ENCODE measurements around the gene PFKFB4. TPM values are rescaled to one million over a fixed set of nuclear protein-coding genes. Genes with fewer than 3 reads are reported as not detected.

The PFKFB4 gene
- total RNA-seq, 1 experiment from 2014 or later = 20.3 TPM

GRCh38 chr3:48553361-48553760 is 3.2 kb downstream of the PFKFB4 start:
- TF ChIP-seq CBX3 (IDR thresholded peaks at IDR 0.05; ENCODE audit: low read depth) (no peak), EGR1 (IDR thresholded peaks at IDR 0.05; ENCODE audit: low read depth) (no peak), REST (IDR thresholded peaks at IDR 0.05; ENCODE audit: low read depth) (no peak), EZH2phosphoT487 (IDR thresholded peaks at IDR 0.05; ENCODE audit: borderline replicate concordance) (no peak), TCF7L2 (IDR thresholded peaks at IDR 0.05; ENCODE audit: borderline replicate concordance, extremely low read depth, insufficient read depth, insufficient read length) (no peak), ATF3 (IDR thresholded peaks at IDR 0.05) (no peak), MAX (IDR thresholded peaks at IDR 0.05) (no peak), YY1 (IDR thresholded peaks at IDR 0.05; ENCODE audit: extremely low read depth, insufficient replicate concordance, low read depth, low read length) (no peak)
- CTCF ChIA-PET = interaction anchor here (3.4 kb wide), 1 partner anchor 117 kb away, joined by 16 read pairs; no protein-coding TSS in a partner anchor
- H3K9ac ChIP-seq (ENCODE audit: low read length) = no peak overlapping the region

More at GRCh38 chr3:48553361-48553760, 3.2 kb downstream of the PFKFB4 start:
- Histone ChIP-seq H3K27ac (ENCODE audit: low read depth, low read length) (no peak overlapping the region), H4K20me1 (ENCODE audit: insufficient read depth) (no peaks in the 10 kb centered on the region), H3K9me2 (ENCODE audit: insufficient read depth) (no peaks in the 10 kb centered on the region), H3K4me1 (ENCODE audit: control insufficient read depth in 1 of 2, insufficient read depth in 2 of 2, low read length in 2 of 2) (peaks cover 8 to 43% of the 10 kb centered on the region in 2 experiments), H3K9me3 (ENCODE audit: control insufficient read depth in 1 of 2, insufficient read depth in 1 of 2, low read depth in 1 of 2, low read length in 2 of 2) (no peaks in the 10 kb centered on the region), H3K4me3 (replicated peaks in 1 of 2; ENCODE audit: low read depth in 1 of 2, low read length in 2 of 2) (no peak overlapping the region), H3K27me3 (ENCODE audit: insufficient read depth, low read length) (no peaks in the 10 kb centered on the region), H3K36me3 (ENCODE audit: control insufficient read depth in 1 of 2, insufficient read depth in 2 of 2, low read length in 2 of 2) (peaks cover 2 to 4% of the 10 kb centered on the region in 2 experiments; a peak in 1 of 4 replicates), H2AFZ (ENCODE audit: low read depth, low read length, poor library complexity, severe bottlenecking) (no peak overlapping the region), H3K4me2 (ENCODE audit: low read length) (no peak overlapping the region), H3K79me2 (ENCODE audit: insufficient read depth, low read length) (peaks cover 22% of the 10 kb centered on the region; the same call in 1 of the 2 replicates)
- ChIA-PET RAD21 (ENCODE audit: low non-redundant PET in 1 of 2, low total read pairs in 2 of 2, uncharacterized antibody in 2 of 2, unreplicated experiment in 2 of 2) (no interaction called here), POLR2A (no interaction called here)
- BruUV-seq (replicated peaks) = no TSS peak
- intact Hi-C loops (cut with micrococcal nuclease) = loop anchor here (10.0 kb wide), 1 partner anchor 111 kb away; the partner anchor contains the start of gene CELSR3
- DNase-seq (ENCODE audit: low read depth, low spot score) (no peak), ATAC-seq (no peak)
